HCT116 (cell line): ENCODE measurements around the gene THPO.

Source experiments
- CEBPB ChIP-seq: IDR thresholded peaks from 2 replicates; pipeline ENCODE4 v1.6.1; 2012; ENCODE audit warnings: low read depth
- CTCF ChIP-seq, 3 experiments: fragments of 200-600 bp in 1 of 3; sonication (generic) in 1 of 3; IDR thresholded peaks in 2 of 3; conservative IDR thresholded peaks in 1 of 3; 2 replicates each; pipeline ENCODE4 v1.5.1; 2012 to 2017; ENCODE audit warnings: low read depth in 2 of 3, low read length in 2 of 3, antibody characterized with exemption in 1 of 3, borderline replicate concordance in 1 of 3, control low read depth in 1 of 3, mild to moderate bottlenecking in 1 of 3, mixed read lengths in 1 of 3, mixed run types in 1 of 3, moderate library complexity in 1 of 3; ENCODE audit not compliant: insufficient read depth in 1 of 3
- EZH2phosphoT487 ChIP-seq: fragments of 200-600 bp; IDR thresholded peaks from 2 replicates; pipeline ENCODE4 v1.6.1; 2018; ENCODE audit warnings: antibody characterized with exemption, borderline replicate concordance
- JUND ChIP-seq: IDR thresholded peaks from 2 replicates; pipeline ENCODE4 v1.6.1; 2012
- POLR2A ChIP-seq: IDR thresholded peaks from 2 replicates; pipeline ENCODE4 v1.7.0; 2011; ENCODE audit warnings: borderline replicate concordance; ENCODE audit not compliant: insufficient read depth, insufficient read length; ENCODE audit errors: extremely low read depth
- REST ChIP-seq: IDR thresholded peaks from 2 replicates; pipeline ENCODE4 v1.6.1; 2012; ENCODE audit warnings: low read depth
- ZBTB33 ChIP-seq: IDR thresholded peaks from 2 replicates; pipeline ENCODE4 v1.6.1; 2011; ENCODE audit warnings: mild to moderate bottlenecking, low read length, moderate library complexity; ENCODE audit not compliant: insufficient replicate concordance; ENCODE audit errors: extremely low read depth
- TF ChIP-seq, protein P1 (sequence below): IDR thresholded peaks from 2 replicates; pipeline ENCODE4 v1.6.1; 2012

GRCh38 chr3:184414418-184415202, 36.6 kb upstream of the THPO start:
- TF ChIP-seq CTCF (IDR thresholded peaks at IDR 0.05 in 2 of 3, conservative IDR thresholded peaks at IDR 0.05 in 1 of 3; ENCODE audit: borderline replicate concordance in 1 of 3, insufficient read depth in 1 of 3, low read depth in 2 of 3, low read length in 2 of 3) (no peak), CEBPB (no peak), REST (no peak), EZH2phosphoT487 (no peak), POLR2A (no peak), ZBTB33 (no peak), JUND (no peak)
- TF ChIP-seq, protein P1, sequence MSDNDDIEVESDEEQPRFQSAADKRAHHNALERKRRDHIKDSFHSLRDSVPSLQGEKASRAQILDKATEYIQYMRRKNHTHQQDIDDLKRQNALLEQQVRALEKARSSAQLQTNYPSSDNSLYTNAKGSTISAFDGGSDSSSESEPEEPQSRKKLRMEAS: no peak
